CD4-positive, alpha-beta T cell (primary cell): ENCODE data around the gene TPO. TPM values are rescaled to one million over a fixed set of nuclear protein-coding genes. Genes with fewer than 3 reads are reported as not detected.

ENCODE experiments used
- ATAC-seq: fragments of 200-7000 bp; cut with Tn5 transposase; one replicate; pipeline ENCODE4 v1.10.0; 2022; ENCODE audit warnings: mild to moderate bottlenecking; ENCODE audit not compliant: poor library complexity
- CTCF ChIA-PET: fragments of 350-600 bp; sonication (Branson Sonifier 250); formaldehyde crosslinking; loops from one replicate; lab custom pipeline; 2021; ENCODE audit warnings: antibody characterized with exemption, inconsistent platforms; lab: Charles Lee
- POLR2A ChIA-PET: fragments of 350-600 bp; sonication (Branson Sonifier 250); formaldehyde crosslinking; loops from one replicate; lab custom pipeline; 2021; ENCODE audit warnings: antibody characterized with exemption, inconsistent platforms; lab: Charles Lee
- DNase-seq, 14 experiments: peaks; one replicate each; pipeline ENCODE4 v3.0.0-alpha.2; 2013 to 2020; ENCODE audit warnings: mixed read lengths in 2 of 14
- H3K27ac ChIP-seq, 2 donors: one replicate each; pipeline versions ENCODE4 v1.5.1 to v1.7.0; 2013; ENCODE audit warnings: low read length in 2 of 2, low read depth in 1 of 2, mild to moderate bottlenecking in 1 of 2
- H3K27me3 ChIP-seq, 2 experiments: 1 replicate in 1 of 2; 2 replicates in 1 of 2; pipeline versions ENCODE4 v1.6.1 to v1.7.0; 2013; ENCODE audit warnings: low read length in 2 of 2, control low read depth in 1 of 2, mild to moderate bottlenecking in 1 of 2, moderate library complexity in 1 of 2; ENCODE audit not compliant: insufficient read depth in 2 of 2, control insufficient read depth in 1 of 2
- H3K36me3 ChIP-seq: one replicate; pipeline ENCODE4 v1.6.1; 2013; ENCODE audit warnings: low read length, control low read depth; ENCODE audit not compliant: insufficient read depth
- H3K4me1 ChIP-seq: one replicate; pipeline ENCODE4 v1.6.1; 2013; ENCODE audit warnings: low read length, control low read depth; ENCODE audit not compliant: insufficient read depth
- H3K4me3 ChIP-seq: one replicate; pipeline ENCODE4 v1.5.1; 2013; ENCODE audit warnings: mild to moderate bottlenecking, low read length, moderate library complexity
- H3K9me3 ChIP-seq, 2 experiments: 1 replicate in 1 of 2; 2 replicates in 1 of 2; pipeline versions ENCODE4 v1.6.1 to v1.7.0; 2013; ENCODE audit warnings: low read length in 2 of 2, mild to moderate bottlenecking in 2 of 2, control low read depth in 1 of 2, moderate library complexity in 1 of 2; ENCODE audit not compliant: control insufficient read depth in 1 of 2, insufficient read depth in 1 of 2
- H3K27ac Mint-ChIP-seq: one replicate; pipeline ENCODE4 v1.8.0; 2020; ENCODE audit warnings: mixed read lengths
- H3K27me3 Mint-ChIP-seq: one replicate; pipeline ENCODE4 v1.8.0; 2021; ENCODE audit warnings: mixed read lengths
- H3K36me3 Mint-ChIP-seq: one replicate; pipeline ENCODE4 v1.8.0; 2021; ENCODE audit warnings: low read depth, mixed read lengths
- H3K4me1 Mint-ChIP-seq: one replicate; pipeline ENCODE4 v1.8.0; 2021; ENCODE audit warnings: low read depth, mixed read lengths
- H3K4me3 Mint-ChIP-seq: one replicate; pipeline ENCODE4 v1.8.0; 2020; ENCODE audit warnings: mild to moderate bottlenecking, mixed read lengths
- H3K9me3 Mint-ChIP-seq: one replicate; pipeline ENCODE4 v1.8.0; 2020; ENCODE audit warnings: mixed read lengths
- intact Hi-C, 2 experiments: fragments of 100-400 bp; cut with DNase I in 1 of 2; cut with micrococcal nuclease in 1 of 2; formaldehyde crosslinking; loops; one replicate each; pipeline versions ENCODE4 v1.15.1 to v1.9.0; 2023 to 2025; cut with DNase I, micrococcal nuclease
- total RNA-seq, 174 experiments: library from RNA in 2 of 174; stranded (reverse) in 2 of 174; gene quantifications; one replicate each; pipeline ENCODE4 v1.2.3 and lab custom pipeline; 2021 to 2026
- TF ChIP-seq, protein P1 (sequence below): fragments of 200-600 bp; IDR thresholded peaks from one replicate; pipeline ENCODE4 v1.8.0; 2022; ENCODE audit warnings: antibody characterized with exemption, mild to moderate bottlenecking

TPO gene
- total RNA-seq, 2 experiments from 2014 or later: 0.27 TPM; not detected in 1

DNA sequence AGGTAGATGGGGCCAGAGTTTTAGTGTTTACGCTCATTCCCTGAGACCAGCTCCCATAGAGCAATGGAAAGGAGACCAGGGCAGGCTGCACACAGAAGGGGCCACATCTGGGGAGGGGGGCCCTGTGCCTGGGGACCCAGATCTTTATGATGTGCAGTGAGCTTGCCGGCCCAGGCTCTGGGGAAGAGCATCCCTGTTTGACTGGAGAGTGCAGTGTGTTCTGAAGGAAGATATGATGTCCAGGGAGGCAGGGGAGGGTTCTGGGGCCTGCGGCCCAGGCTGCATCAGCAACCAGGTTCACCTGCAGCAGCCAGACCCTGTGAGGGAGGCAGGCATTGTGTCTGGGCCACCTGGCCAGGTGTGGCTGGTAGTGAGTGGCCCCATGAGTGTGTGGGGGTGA, 13.8 kb downstream of the TPO start:
- Histone ChIP-seq H3K36me3 (no peaks in the 10 kb centered on the region), H3K27me3 (no peaks in the 10 kb centered on the region), H3K4me1 (no peaks in the 10 kb centered on the region), H3K4me3 (no peak overlapping the region), H3K27ac (no peak overlapping the region), H3K9me3 (peaks cover 0 to 3% of the 10 kb centered on the region in 2 experiments)
- intact Hi-C loops: no loop called here
- Mint-ChIP-seq H3K27ac (no peak overlapping the region), H3K4me3 (no peak overlapping the region), H3K4me1 (no peaks in the 10 kb centered on the region), H3K36me3 (no peaks in the 10 kb centered on the region), H3K27me3 (peaks cover 10% of the 10 kb centered on the region), H3K9me3 (no peaks in the 10 kb centered on the region)
- DNase-seq (no peak), ATAC-seq (no peak)
- ChIA-PET POLR2A (no interaction called here), CTCF (no interaction called here)
- TF ChIP-seq, protein P1, sequence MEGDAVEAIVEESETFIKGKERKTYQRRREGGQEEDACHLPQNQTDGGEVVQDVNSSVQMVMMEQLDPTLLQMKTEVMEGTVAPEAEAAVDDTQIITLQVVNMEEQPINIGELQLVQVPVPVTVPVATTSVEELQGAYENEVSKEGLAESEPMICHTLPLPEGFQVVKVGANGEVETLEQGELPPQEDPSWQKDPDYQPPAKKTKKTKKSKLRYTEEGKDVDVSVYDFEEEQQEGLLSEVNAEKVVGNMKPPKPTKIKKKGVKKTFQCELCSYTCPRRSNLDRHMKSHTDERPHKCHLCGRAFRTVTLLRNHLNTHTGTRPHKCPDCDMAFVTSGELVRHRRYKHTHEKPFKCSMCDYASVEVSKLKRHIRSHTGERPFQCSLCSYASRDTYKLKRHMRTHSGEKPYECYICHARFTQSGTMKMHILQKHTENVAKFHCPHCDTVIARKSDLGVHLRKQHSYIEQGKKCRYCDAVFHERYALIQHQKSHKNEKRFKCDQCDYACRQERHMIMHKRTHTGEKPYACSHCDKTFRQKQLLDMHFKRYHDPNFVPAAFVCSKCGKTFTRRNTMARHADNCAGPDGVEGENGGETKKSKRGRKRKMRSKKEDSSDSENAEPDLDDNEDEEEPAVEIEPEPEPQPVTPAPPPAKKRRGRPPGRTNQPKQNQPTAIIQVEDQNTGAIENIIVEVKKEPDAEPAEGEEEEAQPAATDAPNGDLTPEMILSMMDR: no peak

DNA sequence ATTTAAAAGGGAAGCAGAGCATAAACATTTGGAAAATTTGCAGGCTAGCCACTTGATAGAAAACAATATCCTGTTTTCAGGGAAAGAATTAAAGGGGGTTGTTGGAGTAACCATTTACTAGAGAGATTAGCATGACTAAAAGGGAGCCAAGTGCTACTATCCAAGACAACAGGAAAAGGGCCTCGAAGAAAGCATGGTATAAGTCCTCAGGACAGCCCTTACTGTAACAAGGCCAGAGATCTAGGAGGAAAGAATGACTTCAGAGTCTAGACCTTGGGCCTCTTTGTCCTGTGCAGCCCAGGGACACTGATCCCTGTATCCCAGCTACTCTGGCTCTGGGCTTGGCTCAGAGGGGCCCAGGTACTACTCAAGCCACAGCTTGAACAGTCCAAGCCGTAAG, 16.6 kb downstream of the TPO start:
- no peaks in the 10 kb centered on the region for H3K36me3 ChIP-seq
- peaks cover 0 to 3% of the 10 kb centered on the region in 2 experiments for H3K9me3 ChIP-seq
- Mint-ChIP-seq H3K4me1 (no peaks in the 10 kb centered on the region), H3K4me3 (no peak overlapping the region), H3K27me3 (peaks cover 10% of the 10 kb centered on the region), H3K9me3 (no peaks in the 10 kb centered on the region), H3K36me3 (no peaks in the 10 kb centered on the region), H3K27ac (no peak overlapping the region)
- intact Hi-C loops: no loop called here
- ATAC-seq (no peak), DNase-seq (no peak)
- TF ChIP-seq, protein P1: no peak
- no peak overlapping the region for H3K27ac ChIP-seq
- no peaks in the 10 kb centered on the region for H3K4me1 ChIP-seq
- H3K27me3 ChIP-seq: no peaks in the 10 kb centered on the region
- ChIA-PET POLR2A (no interaction called here), CTCF (no interaction called here)
- H3K4me3 ChIP-seq: no peak overlapping the region

DNA sequence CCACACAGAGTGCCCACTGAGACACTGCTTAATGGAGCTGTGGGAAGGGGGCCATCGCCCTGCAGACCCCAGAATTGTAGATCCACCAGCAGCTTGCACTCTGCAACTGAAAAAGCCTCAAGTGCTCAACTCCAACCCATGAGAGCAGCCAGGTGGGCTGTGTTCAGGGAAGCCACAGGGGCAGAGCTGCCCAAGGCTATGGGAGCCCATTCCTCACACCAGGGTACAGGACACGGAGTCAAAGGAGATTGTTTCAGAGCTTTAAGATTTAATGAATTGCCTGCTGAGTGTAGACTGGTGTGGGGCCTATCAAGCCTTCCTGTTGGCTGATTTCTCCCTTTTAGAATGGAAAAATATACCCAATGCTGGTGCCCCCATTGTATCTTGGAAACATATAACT, 17.2 kb downstream of the TPO start:
- Mint-ChIP-seq H3K4me3 (no peak overlapping the region), H3K9me3 (no peaks in the 10 kb centered on the region), H3K27me3 (peaks cover 6% of the 10 kb centered on the region), H3K36me3 (no peaks in the 10 kb centered on the region), H3K27ac (no peak overlapping the region), H3K4me1 (no peaks in the 10 kb centered on the region)
- POLR2A ChIA-PET: no interaction called here
- Histone ChIP-seq H3K4me1 (no peaks in the 10 kb centered on the region), H3K27ac (no peak overlapping the region), H3K27me3 (no peaks in the 10 kb centered on the region), H3K9me3 (peaks cover 0 to 3% of the 10 kb centered on the region in 2 experiments), H3K36me3 (no peaks in the 10 kb centered on the region), H3K4me3 (no peak overlapping the region)
- TF ChIP-seq, protein P1: no peak
- ATAC-seq (no peak), DNase-seq (no peak)
- CTCF ChIA-PET: no interaction called here
- intact Hi-C loops: no loop called here
